Heart left ventricle (tissue), 13 donors: ENCODE results near the gene CEP89.

Experiments
- CTCF ChIP-seq, 12 donors: fragments of 200-600 bp; sonication (generic) in 4 of 12; IDR thresholded peaks; one replicate each; pipeline versions ENCODE4 v1.5.0 to v1.8.0; 2018 to 2022; ENCODE audit warnings: antibody characterized with exemption in 12 of 12, mild to moderate bottlenecking in 5 of 12
- POLR2A ChIP-seq, 2 donors: fragments of 450-650 bp; IDR thresholded peaks; one replicate each; pipeline ENCODE4 v1.6.1; 2017; ENCODE audit warnings: antibody characterized with exemption in 2 of 2, mild to moderate bottlenecking in 2 of 2, moderate library complexity in 2 of 2
- donor health status: ischemic (EF 13 %, LVEDD 7.1; RV severe dilation, severe dysfunction).
- donor health status: DM: no; HTN: yes; CAD: no.
- donor health status: DM: no; HTN: no; CAD: no.
- donor health status: ischemic (EF 25% LVEDD 6.9; RV normal size, moderate dysfunction).
- donor health status: ischemic (EF 25% LVEDD 5.7; RV mildly dilated, moderate dysfunction).
- donor health status: ischemic (EF 35%, LVEDD 5.7; RV mildly dilated, moderate dysfunction).
- donor health status: nonischemic (EF 11% LVEDD 7.7; RV severe dilation, severe dysfunction).
- donor health status: DM: yes; HTN: yes; CAD: no.
- donor health status: PGD.
- donor health status: ischemic (EF 29% LVEDD 5.4; RV normal size, mild dysfunction).
- donor health status: nonischemic (EF 23%, LVEDD 6.1; RV moderate dilation, normal function).

- TF ChIP-seq CTCF (IDR thresholded peaks at IDR 0.05) (no peak), POLR2A (IDR thresholded peaks at IDR 0.05) (no peak)
These were observed 80.9 kb downstream of the CEP89 start for GRCh38 chr19:32890841-32891240.
